K562 (cell line): ENCODE measurements around the gene LRRC1. TPM values are rescaled to one million over a fixed set of nuclear protein-coding genes. Genes with fewer than 3 reads are reported as not detected.
"Not testable (repeated sequence)": the region's sequence is repeated elsewhere in the genome, so short reads cannot be mapped to it uniquely, and the experiment has no call there.

Experiments used
- ATAC-seq: fragments of 200-7000 bp; cut with Tn5 transposase; 3 replicates; pipeline ENCODE4 v1.9.1; 2020; ENCODE audit warnings: moderate library complexity
- BruUV-seq: library from RNA; stranded (reverse); fragments of 400-500 nt; replicated peaks from 2 replicates; lab custom pipeline; 2021; lab: Mats Ljungman, UMichigan
- CTCF ChIA-PET: fragments of 300-600 bp; formaldehyde crosslinking; extraction: SDS; loops from one replicate; lab custom pipeline; 2021; ENCODE audit warnings: low intra/inter-chr PET ratio; lab: Yijun Ruan, JAX
- POLR2A ChIA-PET: fragments of 300-600, 350-650 bp; sonication (Branson Sonifier 250); formaldehyde crosslinking; extraction: SDS; loops from one replicate; lab custom pipeline; 2021; ENCODE audit warnings: antibody characterized with exemption, inconsistent platforms; lab: Yijun Ruan, JAX
- DNase-seq, 4 experiments: peaks; one replicate each; pipeline versions ENCODE4 v3.0.0 to v3.0.0-alpha.2; 2011 to 2018; ENCODE audit warnings: low spot score in 3 of 4, mixed read lengths in 3 of 4; ENCODE audit errors: extremely low read depth in 1 of 4
- FAIRE-seq: peaks from 2 replicates; lab custom pipeline; 2011; peaks lifted over from hg19 to GRCh38; lab: Jason Lieb, UNC
- H2AFZ ChIP-seq: 2 replicates; pipeline ENCODE4 v1.6.0; 2011; ENCODE audit warnings: low read depth, low read length, control low read depth, inconsistent platforms
- H3K27ac ChIP-seq: fragments of 200-600 bp; 3 replicates; pipeline ENCODE4 v1.8.0; 2011; ENCODE audit warnings: low read depth, mild to moderate bottlenecking, control low read depth, inconsistent platforms, low read length, moderate library complexity, mixed read lengths; ENCODE audit errors: extremely low read depth
- H3K27me3 ChIP-seq, 2 experiments: fragments of 300-600 bp in 1 of 2; 2 replicates in 1 of 2; 3 replicates in 1 of 2; pipeline versions ENCODE4 v1.6.0 to v1.8.0; 2011; ENCODE audit warnings: inconsistent platforms in 2 of 2, low read length in 2 of 2, mild to moderate bottlenecking in 1 of 2, mixed read lengths in 1 of 2, moderate library complexity in 1 of 2; ENCODE audit not compliant: control insufficient read depth in 2 of 2, insufficient read depth in 2 of 2
- H3K36me3 ChIP-seq: fragments of 300-600 bp; 3 replicates; pipeline ENCODE4 v1.8.0; 2011; ENCODE audit warnings: mild to moderate bottlenecking, low read length, inconsistent platforms; ENCODE audit not compliant: control insufficient read depth, insufficient read depth
- H3K4me1 ChIP-seq, 2 experiments: fragments of 200-600 bp in 1 of 2; replicated peaks in 1 of 2; 2 replicates in 1 of 2; 3 replicates in 1 of 2; pipeline versions ENCODE4 v1.5.1 to v1.8.0; 2011; ENCODE audit warnings: inconsistent platforms in 2 of 2, low read length in 2 of 2, mild to moderate bottlenecking in 1 of 2, mixed read lengths in 1 of 2, moderate library complexity in 1 of 2; ENCODE audit not compliant: control insufficient read depth in 2 of 2, insufficient read depth in 2 of 2
- H3K4me2 ChIP-seq: 2 replicates; pipeline ENCODE4 v1.6.1; 2011; ENCODE audit warnings: low read length, control low read depth, inconsistent platforms, mixed read lengths; ENCODE audit not compliant: insufficient read depth
- H3K4me3 ChIP-seq: fragments of 200-600 bp; sonication (generic), shearing (Covaris generic); 2 replicates; pipeline ENCODE4 v1.5.1; 2016; ENCODE audit warnings: control low read depth, inconsistent platforms
- H3K79me2 ChIP-seq: fragments of 200-600 bp; 3 replicates; pipeline ENCODE4 v1.8.0; 2011; ENCODE audit warnings: low read length, inconsistent platforms; ENCODE audit not compliant: control insufficient read depth, insufficient read depth
- H3K9ac ChIP-seq, 2 experiments: 2 replicates each; pipeline versions ENCODE4 v1.6.0 to v1.6.1; 2011; ENCODE audit warnings: low read depth in 2 of 2, low read length in 2 of 2, control low read depth in 1 of 2, inconsistent platforms in 1 of 2, mild to moderate bottlenecking in 1 of 2, mixed read lengths in 1 of 2; ENCODE audit not compliant: insufficient read depth in 1 of 2
- H3K9me1 ChIP-seq: one replicate; pipeline ENCODE4 v1.6.0; 2011; ENCODE audit warnings: inconsistent platforms, mild to moderate bottlenecking, low read length, moderate library complexity; ENCODE audit not compliant: control insufficient read depth, insufficient read depth
- H3K9me3 ChIP-seq: replicated peaks from 2 replicates; pipeline ENCODE4 v1.5.1; 2011; ENCODE audit warnings: low read depth, low read length, inconsistent platforms; ENCODE audit not compliant: control insufficient read depth, insufficient read depth
- H4K20me1 ChIP-seq: replicated peaks from 2 replicates; pipeline ENCODE4 v1.6.1; 2011; ENCODE audit warnings: low read length, inconsistent platforms, mixed read lengths; ENCODE audit not compliant: control insufficient read depth, insufficient read depth
- ZNF507 ChIP-seq: conservative IDR thresholded peaks from 2 replicates; pipeline ENCODE4 v1.6.1; 2017; ENCODE audit warnings: missing genetic modification characterization, missing compliant biosample characterization
- WGBS: fragments of 100-300 bp; shearing (Covaris generic); methylation state at CpG from one replicate; pipeline ENCODE4 v1.1.6; 2016; ENCODE audit warnings: low coverage, mixed read lengths; ENCODE audit not compliant: insufficient coverage; ENCODE audit errors: missing lambda C conversion rate; 5-methylcytosine and 5-hydroxymethylcytosine counted together
- in situ Hi-C: fragments of 300-500 bp; cut with MboI; formaldehyde crosslinking; loops from 4 replicates; pipeline ENCODE4 v1.15.0; 2018; ENCODE audit warnings: inconsistent platforms, mixed read lengths
- intact Hi-C: fragments of 100-400 bp; cut with micrococcal nuclease; formaldehyde crosslinking; loops from 2 replicates; pipeline ENCODE4 v1.14.2; 2022
- polyA plus RNA-seq, 8 experiments: library from polyadenylated mRNA; depleted of rRNA in 4 of 8; stranded (reverse) in 5 of 8; unstranded in 3 of 8; fragments of >200 nt; fragmentation: Nextera tagmentation in 2 of 8; fragmentation: Illumina TruSeq in 1 of 8; extraction: Ambion mirVana in 2 of 8; extraction: Trizol in 1 of 8; gene quantifications; 2 replicates each; pipeline versions ENCODE4 v1.2.1 to v1.2.3, GENCODE V29; 2011 to 2014; ENCODE audit warnings: inconsistent platforms in 1 of 8, missing spikeins in 1 of 8
- total RNA-seq, 7 experiments: library from RNA; depleted of rRNA in 6 of 7; stranded (reverse); fragments of >200 nt in 6 of 7; fragmentation: Illumina TruSeq in 2 of 7; extraction: Trizol in 2 of 7; gene quantifications; 2 replicates each; pipeline versions ENCODE4 v1.2.1 to v1.2.3, GENCODE V29; 2011 to 2021; ENCODE audit warnings: low replicate concordance in 1 of 7

Gene LRRC1
- total and polyA plus RNA-seq, 9 of the 15 experiments (the other 6 are each of a cell fraction or from before 2014, with no cell fraction given) = not detected

DNA sequence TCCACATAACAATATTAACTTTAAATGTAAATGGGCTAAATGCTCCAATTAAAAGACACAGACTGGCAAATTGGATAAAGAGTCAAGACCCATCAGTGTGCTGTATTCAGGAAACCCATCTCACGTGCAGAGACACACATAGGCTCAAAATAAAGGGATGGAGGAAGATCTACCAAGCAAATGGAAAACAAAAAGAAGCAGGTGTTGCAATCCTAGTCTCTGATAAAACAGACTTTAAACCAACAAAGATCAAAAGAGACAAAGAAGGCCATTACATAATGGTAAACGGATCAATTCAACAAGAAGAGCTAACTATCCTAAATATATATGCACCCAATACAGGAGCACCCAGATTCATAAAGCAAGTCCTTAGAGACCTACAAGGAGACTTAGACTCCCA, 18.7 kb upstream of the LRRC1 start:
- H2AFZ ChIP-seq, H3K9ac ChIP-seq, H3K9me1 ChIP-seq, BruUV-seq, in situ Hi-C loops, FAIRE-seq, DNase-seq, H3K4me3 ChIP-seq, H4K20me1 ChIP-seq, H3K27ac ChIP-seq, intact Hi-C loops, H3K4me2 ChIP-seq, H3K79me2 ChIP-seq, H3K4me1 ChIP-seq, CTCF ChIA-PET, H3K36me3 ChIP-seq, H3K27me3 ChIP-seq, ATAC-seq, POLR2A ChIA-PET, H3K9me3 ChIP-seq: not testable (repeated sequence)
- peak; percentile 35 for TF ChIP-seq ZNF507 (tag)
- WGBS = no CpG with 5 or more reads among the region's 2 CpGs

DNA sequence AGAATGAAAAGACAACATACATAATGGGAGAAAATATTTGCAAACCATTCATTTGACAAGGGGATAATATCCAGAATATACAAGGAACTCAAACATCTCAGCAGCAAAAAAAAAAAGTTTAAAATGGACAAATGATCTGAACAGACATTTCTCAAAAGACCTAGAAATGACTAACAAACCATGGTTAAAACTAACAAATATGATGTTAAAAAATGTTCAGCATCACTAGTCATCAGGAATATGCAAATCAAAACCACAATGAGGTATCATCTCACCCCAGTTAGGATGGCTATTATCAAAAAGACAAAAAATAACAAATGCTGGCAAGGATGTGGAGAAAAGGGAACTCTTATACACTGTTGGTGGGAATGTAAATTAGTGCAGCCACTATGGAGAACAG, 9.8 kb upstream of the LRRC1 start:
- BruUV-seq, H3K4me1 ChIP-seq, H3K79me2 ChIP-seq, H3K9me3 ChIP-seq, CTCF ChIA-PET, H3K4me3 ChIP-seq, H3K36me3 ChIP-seq, H3K9ac ChIP-seq, intact Hi-C loops, POLR2A ChIA-PET, in situ Hi-C loops, H2AFZ ChIP-seq, H3K27me3 ChIP-seq, H3K9me1 ChIP-seq, H4K20me1 ChIP-seq, H3K4me2 ChIP-seq, DNase-seq, ATAC-seq, FAIRE-seq, H3K27ac ChIP-seq: not testable (repeated sequence)
